A673 (cell line): ENCODE data around the gene IFT122. TPM values are rescaled to one million over a fixed set of nuclear protein-coding genes. Genes with fewer than 3 reads are reported as not detected.
A peak's percentile ranks its signal among the peaks of the same experiment; 100 is the strongest.
"Not testable (repeated sequence)": the region's sequence is repeated elsewhere in the genome, so short reads cannot be mapped to it uniquely, and the experiment has no call there.

ENCODE experiments used
- Bru-seq: library from RNA; stranded (reverse); fragments of 400-500 nt; gene quantifications from one replicate; lab custom pipeline; 2021; lab: Mats Ljungman, UMichigan
- BruChase-seq, 2 experiments: library from RNA; stranded (reverse); fragments of 400-500 nt; gene quantifications; one replicate each; lab custom pipeline; 2021; lab: Mats Ljungman, UMichigan
- BruUV-seq: library from RNA; stranded (reverse); fragments of 400-500 nt; replicated peaks from 2 replicates; lab custom pipeline; 2021; lab: Mats Ljungman, UMichigan
- CTCF ChIA-PET: fragments of 300-600 bp; sonication (Branson Sonifier 250); formaldehyde crosslinking; loops from one replicate; lab custom pipeline; 2022; ENCODE audit warnings: antibody characterized with exemption; lab: Charles Lee
- POLR2A ChIA-PET: fragments of 300-600 bp; sonication (Branson Sonifier 250); formaldehyde crosslinking; loops from one replicate; lab custom pipeline; 2022; ENCODE audit warnings: antibody characterized with exemption; ENCODE audit not compliant: low non-redundant PET; lab: Charles Lee
- DNase-seq: peaks from one replicate; pipeline ENCODE4 v3.0.0-alpha.2; 2015; ENCODE audit warnings: low spot score
- H3K27ac ChIP-seq: fragments of 200-600 bp; sonication (generic); 2 replicates; pipeline ENCODE4 v1.5.1; 2016; ENCODE audit warnings: mixed run types, low read depth, mild to moderate bottlenecking, mixed read lengths, antibody characterized with exemption, low read length; ENCODE audit not compliant: poor library complexity, severe bottlenecking
- H3K27me3 ChIP-seq: fragments of 200-600 bp; sonication (generic); replicated peaks from 2 replicates; pipeline ENCODE4 v1.6.1; 2017; ENCODE audit warnings: mixed run types, low read depth, mild to moderate bottlenecking, mixed read lengths, antibody characterized with exemption, low read length; ENCODE audit not compliant: insufficient read depth, poor library complexity
- H3K36me3 ChIP-seq: fragments of 200-600 bp; sonication (generic); 2 replicates; pipeline ENCODE4 v1.6.1; 2016; ENCODE audit warnings: mixed run types, mild to moderate bottlenecking, mixed read lengths, antibody characterized with exemption, low read length; ENCODE audit not compliant: insufficient read depth, poor library complexity, severe bottlenecking
- H3K4me1 ChIP-seq: fragments of 200-600 bp; sonication (generic); 2 replicates; pipeline ENCODE4 v1.6.1; 2017; ENCODE audit warnings: mixed run types, mild to moderate bottlenecking, mixed read lengths, antibody characterized with exemption, low read length; ENCODE audit not compliant: insufficient read depth, poor library complexity, severe bottlenecking
- H3K4me3 ChIP-seq: fragments of 200-600 bp; sonication (generic); 2 replicates; pipeline ENCODE4 v1.5.1; 2016; ENCODE audit warnings: low read depth, mixed run types, mild to moderate bottlenecking, mixed read lengths, low read length; ENCODE audit not compliant: poor library complexity, severe bottlenecking
- H3K9me3 ChIP-seq: fragments of 200-600 bp; sonication (generic); 2 replicates; pipeline ENCODE4 v1.6.1; 2016; ENCODE audit warnings: mixed run types, low read depth, mild to moderate bottlenecking, mixed read lengths, antibody characterized with exemption, low read length; ENCODE audit not compliant: poor library complexity, severe bottlenecking
- EZH2 ChIP-seq: fragments of 200-600 bp; sonication (generic); IDR thresholded peaks from 2 replicates; pipeline ENCODE4 v1.6.1; 2017; ENCODE audit warnings: borderline replicate concordance, low read depth, mild to moderate bottlenecking, mixed read lengths, antibody characterized with exemption, low read length; ENCODE audit not compliant: poor library complexity, severe bottlenecking
- intact Hi-C: fragments of 100-400 bp; cut with micrococcal nuclease; formaldehyde crosslinking; loops from one replicate; pipeline ENCODE4 v1.10.0; 2022; ENCODE audit not compliant: unreplicated experiment
- long read RNA-seq: library from polyadenylated mRNA; stranded (forward); transcript quantifications from one replicate; pipeline ENCODE4 v2.0.0, GENCODE V29; 2022
- total RNA-seq: library from RNA; stranded (reverse); gene quantifications from 2 replicates; pipeline ENCODE4 v1.2.3, GENCODE V29; 2021
- TF ChIP-seq, protein P1 (sequence below): fragments of 300-800, 200-600 bp; sonication (generic); conservative IDR thresholded peaks from 2 replicates; pipeline ENCODE4 v1.5.1; 2017; ENCODE audit warnings: low read depth, mild to moderate bottlenecking, antibody characterized with exemption, low read length, moderate library complexity, mixed read lengths

IFT122 gene, protein sequence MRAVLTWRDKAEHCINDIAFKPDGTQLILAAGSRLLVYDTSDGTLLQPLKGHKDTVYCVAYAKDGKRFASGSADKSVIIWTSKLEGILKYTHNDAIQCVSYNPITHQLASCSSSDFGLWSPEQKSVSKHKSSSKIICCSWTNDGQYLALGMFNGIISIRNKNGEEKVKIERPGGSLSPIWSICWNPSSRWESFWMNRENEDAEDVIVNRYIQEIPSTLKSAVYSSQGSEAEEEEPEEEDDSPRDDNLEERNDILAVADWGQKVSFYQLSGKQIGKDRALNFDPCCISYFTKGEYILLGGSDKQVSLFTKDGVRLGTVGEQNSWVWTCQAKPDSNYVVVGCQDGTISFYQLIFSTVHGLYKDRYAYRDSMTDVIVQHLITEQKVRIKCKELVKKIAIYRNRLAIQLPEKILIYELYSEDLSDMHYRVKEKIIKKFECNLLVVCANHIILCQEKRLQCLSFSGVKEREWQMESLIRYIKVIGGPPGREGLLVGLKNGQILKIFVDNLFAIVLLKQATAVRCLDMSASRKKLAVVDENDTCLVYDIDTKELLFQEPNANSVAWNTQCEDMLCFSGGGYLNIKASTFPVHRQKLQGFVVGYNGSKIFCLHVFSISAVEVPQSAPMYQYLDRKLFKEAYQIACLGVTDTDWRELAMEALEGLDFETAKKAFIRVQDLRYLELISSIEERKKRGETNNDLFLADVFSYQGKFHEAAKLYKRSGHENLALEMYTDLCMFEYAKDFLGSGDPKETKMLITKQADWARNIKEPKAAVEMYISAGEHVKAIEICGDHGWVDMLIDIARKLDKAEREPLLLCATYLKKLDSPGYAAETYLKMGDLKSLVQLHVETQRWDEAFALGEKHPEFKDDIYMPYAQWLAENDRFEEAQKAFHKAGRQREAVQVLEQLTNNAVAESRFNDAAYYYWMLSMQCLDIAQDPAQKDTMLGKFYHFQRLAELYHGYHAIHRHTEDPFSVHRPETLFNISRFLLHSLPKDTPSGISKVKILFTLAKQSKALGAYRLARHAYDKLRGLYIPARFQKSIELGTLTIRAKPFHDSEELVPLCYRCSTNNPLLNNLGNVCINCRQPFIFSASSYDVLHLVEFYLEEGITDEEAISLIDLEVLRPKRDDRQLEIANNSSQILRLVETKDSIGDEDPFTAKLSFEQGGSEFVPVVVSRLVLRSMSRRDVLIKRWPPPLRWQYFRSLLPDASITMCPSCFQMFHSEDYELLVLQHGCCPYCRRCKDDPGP
- total RNA-seq (44.0 and 48.2 TPM in 2 replicates), Bru-seq, nascent RNA (percentile 69 among the genes with signal in this experiment), BruChase-seq, experiment 1, labeled RNA remaining after a 2-hour chase (percentile 73 among the genes with signal in this experiment), BruChase-seq, experiment 2, labeled RNA remaining after a 6-hour chase (percentile 74 among the genes with signal in this experiment)
- long read RNA-seq, transcript IFT122-202 (29 exons, 3,841 nt) = major isoform, 13 of 78 reads
- long read RNA-seq, partial matches to known transcripts = 5 of 78 reads
- long read RNA-seq, other reads (novel, unspliced or antisense) = 53 of 78 reads

DNA sequence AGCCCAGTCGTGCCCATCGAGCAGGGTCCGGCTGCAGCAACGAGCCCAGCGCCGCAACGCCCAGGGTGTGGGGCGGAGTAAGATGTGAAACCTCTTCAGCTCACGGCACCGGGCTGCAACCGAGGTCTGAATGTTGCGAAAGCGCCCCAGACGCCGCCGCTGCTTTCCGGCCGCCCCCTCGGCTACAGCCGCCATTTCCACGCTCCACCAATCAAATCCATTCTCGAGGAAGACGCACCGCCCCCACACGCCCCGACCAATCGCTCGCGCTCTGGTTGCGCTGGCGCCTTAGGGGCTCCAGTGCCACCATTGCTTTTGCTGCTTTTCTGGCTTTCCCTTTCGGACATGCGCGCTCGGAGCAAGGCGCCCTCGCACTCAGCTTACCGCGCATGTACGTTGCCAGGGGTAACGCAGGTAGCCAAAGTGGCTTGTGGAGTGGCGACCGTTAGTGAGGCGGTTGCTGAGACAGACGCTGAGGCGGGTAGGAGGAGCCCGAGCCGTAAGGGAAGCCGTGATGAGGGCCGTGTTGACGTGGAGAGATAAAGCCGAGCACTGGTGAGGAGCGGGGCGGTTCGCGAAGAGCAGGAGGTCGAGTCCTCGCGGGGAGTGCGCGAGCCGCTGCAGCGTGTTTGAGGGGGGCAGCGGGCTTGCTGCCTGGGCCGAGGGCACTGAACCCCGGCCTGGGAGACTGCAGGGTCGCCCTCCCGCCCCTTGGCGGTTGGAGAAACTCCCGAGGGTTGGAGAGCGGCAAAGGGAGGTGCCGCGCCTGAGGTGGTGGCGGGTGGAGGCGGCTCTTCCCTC is at the start of gene IFT122, which contains the start of gene MBD4:
TSS of gene IFT122 (plus strand) at position 408 of the 801 bp plus-strand sequence. CDS start at position 515, 107 bp downstream.
TSS of gene MBD4 (minus strand) at position 132 of the 801 bp plus-strand sequence. CDS start at position 17, 115 bp downstream.
- Histone ChIP-seq H3K4me3 (peak within 1 kb of the TSS; percentile 79), H3K9me3 (no peaks in the 10 kb centered on the region), H3K36me3 (peaks cover 29% of the 10 kb centered on the region), H3K27me3 (no peaks in the 10 kb centered on the region), H3K4me1 (peaks cover 24% of the 10 kb centered on the region), H3K27ac (peak within 1 kb of the TSS; percentile 91)
- ChIA-PET CTCF (interaction anchor here (0.5 to 0.8 kb wide), 2 partner anchors 57 to 470 kb away, joined by 3 to 5 read pairs; no protein-coding TSS in a partner anchor), POLR2A (interaction anchor here (0.6 to 0.9 kb wide), 6 partner anchors 12 to 679 kb away, joined by 3 to 5 read pairs (median 3); no protein-coding TSS in a partner anchor)
- intact Hi-C loops = no loop called here
- BruUV-seq = no TSS peak
- no peak for TF ChIP-seq EZH2
- TF ChIP-seq, protein P1, sequence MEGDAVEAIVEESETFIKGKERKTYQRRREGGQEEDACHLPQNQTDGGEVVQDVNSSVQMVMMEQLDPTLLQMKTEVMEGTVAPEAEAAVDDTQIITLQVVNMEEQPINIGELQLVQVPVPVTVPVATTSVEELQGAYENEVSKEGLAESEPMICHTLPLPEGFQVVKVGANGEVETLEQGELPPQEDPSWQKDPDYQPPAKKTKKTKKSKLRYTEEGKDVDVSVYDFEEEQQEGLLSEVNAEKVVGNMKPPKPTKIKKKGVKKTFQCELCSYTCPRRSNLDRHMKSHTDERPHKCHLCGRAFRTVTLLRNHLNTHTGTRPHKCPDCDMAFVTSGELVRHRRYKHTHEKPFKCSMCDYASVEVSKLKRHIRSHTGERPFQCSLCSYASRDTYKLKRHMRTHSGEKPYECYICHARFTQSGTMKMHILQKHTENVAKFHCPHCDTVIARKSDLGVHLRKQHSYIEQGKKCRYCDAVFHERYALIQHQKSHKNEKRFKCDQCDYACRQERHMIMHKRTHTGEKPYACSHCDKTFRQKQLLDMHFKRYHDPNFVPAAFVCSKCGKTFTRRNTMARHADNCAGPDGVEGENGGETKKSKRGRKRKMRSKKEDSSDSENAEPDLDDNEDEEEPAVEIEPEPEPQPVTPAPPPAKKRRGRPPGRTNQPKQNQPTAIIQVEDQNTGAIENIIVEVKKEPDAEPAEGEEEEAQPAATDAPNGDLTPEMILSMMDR = no peak
- peak; percentile 100 for DNase-seq

DNA sequence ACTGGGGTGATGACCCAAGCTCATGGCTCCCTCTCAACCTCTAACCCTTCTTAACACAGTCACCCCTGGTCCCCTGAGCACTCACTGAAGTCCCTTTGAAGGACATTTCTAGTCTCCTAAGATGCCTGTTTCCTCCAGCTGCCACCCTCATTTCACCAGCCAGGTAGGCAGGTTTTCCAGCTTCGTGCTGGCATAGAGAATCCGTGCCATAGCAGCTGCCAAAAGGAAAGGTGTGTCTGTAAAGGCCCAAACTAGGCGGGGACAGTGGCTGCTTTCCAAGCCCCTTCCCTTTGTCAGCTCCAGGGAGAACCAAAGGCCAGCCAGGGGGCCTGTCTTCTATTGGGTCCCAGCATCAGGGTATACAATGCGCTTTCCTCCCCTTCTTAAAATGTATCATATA is 48.4 kb upstream of the IFT122 start:
- H3K27me3 ChIP-seq, POLR2A ChIA-PET, CTCF ChIA-PET, H3K4me3 ChIP-seq, H3K27ac ChIP-seq, H3K9me3 ChIP-seq, BruUV-seq, DNase-seq, intact Hi-C loops, H3K4me1 ChIP-seq: not testable (repeated sequence)
- peaks cover 24% of the 10 kb centered on the region for H3K36me3 ChIP-seq

DNA sequence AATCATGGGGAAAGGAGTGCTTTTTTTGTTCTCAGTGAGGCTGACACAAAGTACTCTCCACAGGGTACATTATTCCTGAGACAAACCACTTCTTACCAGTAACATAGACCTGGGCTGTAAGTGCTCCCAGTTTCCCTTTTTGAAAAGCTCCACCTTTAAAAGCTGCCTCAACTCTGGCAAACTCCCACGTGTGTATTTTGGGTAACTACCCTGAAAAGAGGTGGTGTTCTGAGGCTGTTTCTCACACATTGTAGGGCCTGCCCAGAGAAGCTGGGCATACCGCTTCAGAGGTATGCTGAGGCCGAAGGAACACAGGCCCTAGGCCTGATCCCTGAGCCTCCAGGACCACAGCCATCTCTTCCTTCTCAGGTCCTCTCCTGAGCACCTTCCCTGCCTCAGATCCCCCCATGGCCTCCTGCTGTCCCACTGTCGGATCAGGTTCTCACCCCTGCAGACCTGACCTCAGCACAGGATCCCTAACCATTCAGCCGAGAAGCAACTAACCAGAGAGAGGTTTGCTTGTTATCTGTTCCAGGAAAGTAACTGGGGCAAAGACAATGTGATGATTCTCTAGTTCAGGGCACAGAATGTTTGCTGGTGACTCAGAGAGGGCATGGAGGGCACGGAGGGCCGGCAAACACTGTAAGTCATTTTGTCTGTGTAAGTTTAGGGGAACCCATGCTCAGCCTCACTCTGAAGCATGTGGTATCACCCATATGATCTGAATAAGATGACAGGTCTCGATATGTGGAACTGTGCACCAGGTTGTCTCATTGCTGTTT is 47.7 kb upstream of the IFT122 start:
- H3K4me3 ChIP-seq, H3K4me1 ChIP-seq, intact Hi-C loops, DNase-seq, H3K27me3 ChIP-seq, CTCF ChIA-PET, H3K9me3 ChIP-seq, BruUV-seq, H3K27ac ChIP-seq, POLR2A ChIA-PET: not testable (repeated sequence)
- H3K36me3 ChIP-seq = peaks cover 19% of the 10 kb centered on the region
